Glutamatergic neuron (in vitro differentiated cells): ENCODE measurements around the gene JARID2. TPM values are rescaled to one million over a fixed set of nuclear protein-coding genes. Genes with fewer than 3 reads are reported as not detected.
A peak's percentile ranks its signal among the peaks of the same experiment; 100 is the strongest.

Source experiments
- DNase-seq: peaks from one replicate; pipeline ENCODE4 v3.0.0; 2022
- H3K27ac Mint-ChIP-seq: one replicate; pipeline ENCODE4 v1.8.0; 2020; ENCODE audit warnings: mild to moderate bottlenecking, mixed read lengths, inconsistent platforms; ENCODE audit not compliant: unreplicated experiment
- H3K27me3 Mint-ChIP-seq: one replicate; pipeline ENCODE4 v1.8.0; 2020; ENCODE audit warnings: mild to moderate bottlenecking, moderate library complexity, mixed read lengths, inconsistent platforms; ENCODE audit not compliant: unreplicated experiment
- H3K36me3 Mint-ChIP-seq: one replicate; pipeline ENCODE4 v1.8.0; 2020; ENCODE audit warnings: mild to moderate bottlenecking, mixed read lengths, inconsistent platforms; ENCODE audit not compliant: unreplicated experiment
- H3K4me1 Mint-ChIP-seq: one replicate; pipeline ENCODE4 v1.8.0; 2020; ENCODE audit warnings: mild to moderate bottlenecking, low read depth, mixed read lengths, inconsistent platforms; ENCODE audit not compliant: unreplicated experiment
- H3K4me3 Mint-ChIP-seq: one replicate; pipeline ENCODE4 v1.8.0; 2020; ENCODE audit warnings: mild to moderate bottlenecking, mixed read lengths, inconsistent platforms; ENCODE audit not compliant: unreplicated experiment
- H3K9me3 Mint-ChIP-seq: one replicate; pipeline ENCODE4 v1.8.0; 2020; ENCODE audit warnings: mild to moderate bottlenecking, moderate library complexity, mixed read lengths, inconsistent platforms; ENCODE audit not compliant: unreplicated experiment
- total RNA-seq: library from RNA; stranded (reverse); fragmentation: NEBNext Ultra II Directional; extraction: Animal tissue kit (Norgen Biotek cat#: 25700); gene quantifications from one replicate; pipeline ENCODE4 v1.2.1, GENCODE V29; 2021; ENCODE audit not compliant: unreplicated experiment
- TF ChIP-seq, protein P1 (sequence below): fragments of 200-600 bp; sonication (generic); IDR thresholded peaks from one replicate; pipeline ENCODE4 v1.5.0; 2021; ENCODE audit not compliant: partially characterized antibody, unreplicated experiment

Gene JARID2
- total RNA-seq, 1 donor from 2014 or later, result 83.8 TPM

- H3K36me3 Mint-ChIP-seq, result peaks cover 9% of the 10 kb centered on the region
- H3K27ac Mint-ChIP-seq, result no peak overlapping the region
- peaks cover 23% of the 10 kb centered on the region for H3K27me3 Mint-ChIP-seq
Observed at GRCh38 chr6:15513131-15513771, 267.4 kb downstream of the JARID2 start.

GRCh38 chr6:15513801-15514711 lies 268.2 kb downstream of the JARID2 start:
- TF ChIP-seq, protein P1, sequence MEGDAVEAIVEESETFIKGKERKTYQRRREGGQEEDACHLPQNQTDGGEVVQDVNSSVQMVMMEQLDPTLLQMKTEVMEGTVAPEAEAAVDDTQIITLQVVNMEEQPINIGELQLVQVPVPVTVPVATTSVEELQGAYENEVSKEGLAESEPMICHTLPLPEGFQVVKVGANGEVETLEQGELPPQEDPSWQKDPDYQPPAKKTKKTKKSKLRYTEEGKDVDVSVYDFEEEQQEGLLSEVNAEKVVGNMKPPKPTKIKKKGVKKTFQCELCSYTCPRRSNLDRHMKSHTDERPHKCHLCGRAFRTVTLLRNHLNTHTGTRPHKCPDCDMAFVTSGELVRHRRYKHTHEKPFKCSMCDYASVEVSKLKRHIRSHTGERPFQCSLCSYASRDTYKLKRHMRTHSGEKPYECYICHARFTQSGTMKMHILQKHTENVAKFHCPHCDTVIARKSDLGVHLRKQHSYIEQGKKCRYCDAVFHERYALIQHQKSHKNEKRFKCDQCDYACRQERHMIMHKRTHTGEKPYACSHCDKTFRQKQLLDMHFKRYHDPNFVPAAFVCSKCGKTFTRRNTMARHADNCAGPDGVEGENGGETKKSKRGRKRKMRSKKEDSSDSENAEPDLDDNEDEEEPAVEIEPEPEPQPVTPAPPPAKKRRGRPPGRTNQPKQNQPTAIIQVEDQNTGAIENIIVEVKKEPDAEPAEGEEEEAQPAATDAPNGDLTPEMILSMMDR, result no peak
- H3K4me1 Mint-ChIP-seq, result peaks cover 5% of the 10 kb centered on the region
- peaks cover 9% of the 10 kb centered on the region for H3K36me3 Mint-ChIP-seq
- H3K27me3 Mint-ChIP-seq, result peaks cover 23% of the 10 kb centered on the region
- peak overlapping the region; percentile 62 for H3K27ac Mint-ChIP-seq
- no peak overlapping the region for H3K4me3 Mint-ChIP-seq
- DNase-seq, result no peak
- peaks cover 8% of the 10 kb centered on the region for H3K9me3 Mint-ChIP-seq

More at GRCh38 chr6:15513131-15513771, 267.4 kb downstream of the JARID2 start:
- H3K9me3 Mint-ChIP-seq, result peaks cover 9% of the 10 kb centered on the region
- H3K4me3 Mint-ChIP-seq, result no peak overlapping the region
- DNase-seq, result no peak
- TF ChIP-seq, protein P1, result no peak
- H3K4me1 Mint-ChIP-seq, result peaks cover 10% of the 10 kb centered on the region

GRCh38 chr6:15515226-15515625 lies 269.4 kb downstream of the JARID2 start:
- Mint-ChIP-seq H3K36me3 (peaks cover 9% of the 10 kb centered on the region), H3K27me3 (peaks cover 23% of the 10 kb centered on the region), H3K4me1 (peaks cover 4% of the 10 kb centered on the region), H3K4me3 (no peak overlapping the region), H3K27ac (no peak overlapping the region), H3K9me3 (peaks cover 8% of the 10 kb centered on the region)
- TF ChIP-seq, protein P1, result no peak
- DNase-seq, result no peak

DNA sequence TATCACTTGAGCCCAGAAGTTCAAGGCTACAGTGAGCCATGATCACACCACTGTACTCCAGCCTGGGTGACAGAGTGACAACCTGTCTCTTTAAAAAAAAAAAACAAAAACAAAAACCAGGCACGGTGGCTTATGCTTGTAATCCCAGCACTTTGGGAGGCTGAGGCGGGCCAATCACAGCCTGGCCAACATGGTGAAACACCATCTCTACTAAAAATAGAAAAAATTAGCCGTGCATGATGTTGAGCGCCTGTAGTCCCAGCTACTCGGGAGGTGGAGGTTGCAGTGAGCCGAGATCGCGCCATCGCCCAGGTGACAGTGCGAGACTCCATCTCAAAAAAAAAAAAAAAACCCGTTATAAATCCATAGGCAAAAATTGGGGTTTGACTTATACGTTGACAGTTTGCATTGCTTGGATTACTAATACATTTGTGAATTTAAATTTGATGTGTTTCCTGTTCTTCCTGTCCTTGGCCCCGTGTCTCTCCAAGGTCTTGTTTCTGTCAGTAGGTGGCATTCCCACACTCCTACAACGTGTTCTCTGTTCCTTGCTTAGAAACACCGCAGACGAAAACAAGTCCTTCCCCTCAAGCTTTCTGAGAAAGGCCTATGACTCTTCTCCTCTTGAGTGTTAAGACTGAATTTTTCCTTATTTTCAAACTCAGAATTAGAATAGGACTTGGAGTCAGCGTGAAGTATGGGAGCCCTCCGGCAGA lies 269.9 kb downstream of the JARID2 start:
- Mint-ChIP-seq H3K36me3 (peaks cover 14% of the 10 kb centered on the region), H3K4me3 (no peak overlapping the region), H3K27me3 (peaks cover 22% of the 10 kb centered on the region), H3K4me1 (peaks cover 4% of the 10 kb centered on the region), H3K27ac (no peak overlapping the region), H3K9me3 (peaks cover 8% of the 10 kb centered on the region)
- TF ChIP-seq, protein P1, result no peak
- DNase-seq, result no peak
